Skin epidermis (tissue), 12 donors: Measurements from ENCODE around the gene ETS2.
"Not testable (repeated sequence)": the region's sequence is repeated elsewhere in the genome, so short reads cannot be mapped to it uniquely, and the experiment has no call there.

ENCODE experiments used
- H3K27ac ChIP-seq, 21 experiments: fragments of 200-600 bp; sonication (generic) in 11 of 21; one replicate each; pipeline ENCODE4 v1.5.0; 2020; ENCODE audit warnings: mild to moderate bottlenecking in 3 of 21, inconsistent platforms in 2 of 21, moderate library complexity in 2 of 21
- H3K4me3 ChIP-seq, 7 experiments: fragments of 200-600 bp; sonication (generic) in 2 of 7; one replicate each; pipeline ENCODE4 v1.5.0; 2020; ENCODE audit warnings: inconsistent platforms in 2 of 7, mild to moderate bottlenecking in 2 of 7, moderate library complexity in 1 of 7

Gene ETS2

DNA sequence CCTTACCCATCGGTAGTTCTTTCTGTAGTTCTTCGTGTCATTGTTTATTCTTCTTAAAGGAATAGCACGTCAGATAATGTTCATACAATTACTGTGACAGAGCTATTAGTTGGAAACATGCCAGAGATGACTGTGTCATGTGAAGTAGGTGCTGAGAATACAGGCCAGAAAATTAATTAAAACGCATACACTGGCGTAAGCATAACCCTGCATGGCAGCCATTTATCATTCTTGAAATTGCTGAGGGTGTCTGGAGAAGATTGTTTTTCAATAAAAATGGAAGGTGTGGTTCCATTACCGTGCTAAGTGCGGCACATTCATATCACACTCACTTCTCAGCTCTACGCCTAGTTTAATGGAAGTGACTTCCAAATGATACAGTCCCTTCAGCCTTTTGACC lies 7.8 kb downstream of the ETS2 start:
- no peak overlapping the region for H3K4me3 ChIP-seq
- peak overlapping the region in 2 of 21 experiments; percentile 65 to 84 for H3K27ac ChIP-seq

DNA sequence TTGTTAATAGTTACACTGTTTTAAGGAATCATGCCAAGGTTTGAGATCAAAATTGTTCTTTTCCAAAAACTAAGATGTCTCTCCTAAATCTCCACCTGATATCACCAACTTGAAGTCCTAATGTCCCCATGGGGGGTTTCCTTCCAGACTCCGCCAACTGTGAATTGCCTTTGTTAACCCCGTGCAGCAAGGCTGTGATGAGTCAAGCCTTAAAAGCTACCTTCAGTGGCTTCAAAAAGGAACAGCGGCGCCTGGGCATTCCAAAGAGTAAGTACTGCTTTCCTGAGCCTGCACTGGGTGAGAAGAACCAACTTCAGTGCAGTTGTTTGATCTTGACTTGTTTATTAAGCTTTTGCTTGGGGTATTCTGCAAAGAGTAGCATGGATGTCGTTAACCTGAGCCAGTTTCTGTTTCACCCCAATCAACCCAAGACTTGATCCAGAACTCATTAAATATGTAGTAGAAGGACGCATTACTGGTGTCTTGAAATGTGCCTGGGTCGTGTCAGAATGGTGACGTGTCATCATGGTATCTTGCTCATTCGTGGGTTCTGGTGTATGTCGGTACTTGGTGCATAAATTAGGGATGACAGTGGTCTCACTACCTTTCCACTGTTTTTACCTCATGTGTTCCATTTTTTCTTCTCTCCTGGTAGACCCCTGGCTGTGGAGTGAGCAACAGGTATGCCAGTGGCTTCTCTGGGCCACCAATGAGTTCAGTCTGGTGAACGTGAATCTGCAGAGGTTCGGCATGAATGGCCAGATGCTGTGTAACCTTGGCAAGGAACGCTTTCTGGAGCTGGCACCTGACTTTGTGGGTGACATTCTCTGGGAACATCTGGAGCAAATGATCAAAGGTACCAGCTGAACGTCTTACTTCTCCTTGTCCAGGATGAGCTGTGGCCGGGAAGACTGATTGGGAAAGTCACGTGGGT lies 8.7 kb downstream of the ETS2 start:
- Histone ChIP-seq H3K4me3 (no peak overlapping the region), H3K27ac (peak overlapping the region in 1 of 21 experiments; percentile 23)

DNA sequence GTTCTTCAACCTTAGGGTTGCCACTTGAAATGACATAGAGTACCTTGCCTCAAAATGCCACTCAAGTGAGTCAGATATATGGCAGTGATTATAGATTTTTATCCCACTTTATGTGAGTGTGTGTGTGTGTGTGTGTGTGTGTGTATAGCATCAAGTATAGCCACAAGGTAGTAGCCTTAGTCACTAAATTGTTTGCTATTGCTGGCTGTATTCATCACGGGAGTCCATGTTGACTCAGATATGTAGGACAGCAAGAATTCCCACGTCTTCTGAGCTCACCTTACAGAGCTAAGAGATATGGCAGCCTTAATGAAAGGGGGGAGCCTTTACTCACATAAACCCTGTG lies 9.3 kb downstream of the ETS2 start:
- H3K4me3 ChIP-seq: no peak overlapping the region
- peak overlapping the region in 2 of 21 experiments; percentile 23 to 30 for H3K27ac ChIP-seq

DNA sequence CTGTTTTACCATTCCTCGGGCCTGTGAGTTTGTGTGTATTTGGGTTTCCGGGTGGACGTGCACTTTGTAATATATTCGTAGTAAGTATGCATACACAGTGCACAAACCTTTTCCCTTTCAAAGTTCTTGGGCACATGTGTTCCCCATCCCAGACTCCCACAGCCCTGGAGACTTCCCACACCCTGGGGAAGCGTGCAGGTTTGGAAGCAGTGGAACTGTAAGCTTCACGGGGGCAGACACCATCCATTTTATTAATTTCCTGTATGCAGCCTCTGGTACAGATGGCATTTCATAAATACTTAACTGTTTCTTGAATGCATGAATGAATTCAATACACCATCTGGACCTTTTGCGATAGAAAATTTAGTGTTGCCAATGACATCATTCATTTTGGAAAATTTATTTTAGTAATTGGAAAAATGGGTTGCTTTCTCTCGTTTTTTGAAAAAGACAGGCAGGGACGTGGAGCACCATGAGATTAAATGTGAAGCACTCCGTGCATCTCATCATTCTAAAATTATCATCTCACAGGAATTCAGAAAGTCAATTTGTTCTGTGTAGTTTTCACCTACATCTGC lies 10.8 kb downstream of the ETS2 start:
- H3K27ac ChIP-seq: peak overlapping the region in 2 of 21 experiments; percentile 4
- no peak overlapping the region for H3K4me3 ChIP-seq

DNA sequence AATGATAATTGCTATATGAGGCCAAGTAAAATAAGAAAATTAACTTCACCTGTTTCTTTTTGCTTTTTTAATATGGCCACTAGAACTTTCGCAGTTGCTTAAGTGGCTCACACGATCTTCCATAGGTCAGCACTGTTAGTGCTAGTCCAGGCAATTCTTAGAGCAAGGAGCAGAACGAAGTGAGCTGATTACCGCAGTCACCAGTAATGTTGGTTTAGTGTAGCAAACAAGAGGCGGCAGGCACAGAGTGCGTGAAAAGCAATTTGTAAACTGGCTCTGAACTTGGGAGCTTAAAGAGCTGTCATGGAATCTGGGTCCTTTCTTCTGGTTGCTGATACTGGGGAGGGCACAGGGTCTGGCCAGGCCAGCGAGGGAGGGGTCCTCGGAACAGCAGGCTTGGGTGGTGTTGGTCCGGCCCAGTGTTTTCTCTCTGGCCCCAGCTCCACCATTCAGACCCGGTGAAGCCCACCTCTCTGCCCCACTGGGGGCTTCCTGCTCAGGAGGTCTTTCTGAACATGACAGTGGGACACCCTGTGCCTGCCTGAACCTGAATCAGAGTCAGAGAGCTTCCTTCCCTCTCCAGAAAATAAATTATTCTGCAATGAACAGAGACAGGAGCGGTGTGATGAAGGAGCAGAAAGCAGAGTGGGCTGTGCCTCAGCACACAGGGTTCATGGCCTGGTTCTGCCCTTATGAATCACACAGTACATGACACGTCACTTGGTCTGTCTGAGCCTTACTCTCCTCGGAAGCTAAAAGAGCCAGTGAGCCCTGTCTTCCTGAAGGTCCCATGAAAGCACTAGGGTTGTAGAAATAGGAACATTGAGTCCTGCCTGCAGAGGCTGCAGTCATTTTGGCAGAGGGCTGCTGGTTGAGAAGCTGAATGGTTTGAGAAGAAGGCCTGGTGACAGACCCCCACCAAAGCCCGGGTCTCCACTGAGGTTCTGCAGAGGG lies 11.9 kb downstream of the ETS2 start:
- H3K4me3 ChIP-seq: no peak overlapping the region
- H3K27ac ChIP-seq: peak overlapping the region in 12 of 21 experiments; percentile 4 to 74 (median 30)

DNA sequence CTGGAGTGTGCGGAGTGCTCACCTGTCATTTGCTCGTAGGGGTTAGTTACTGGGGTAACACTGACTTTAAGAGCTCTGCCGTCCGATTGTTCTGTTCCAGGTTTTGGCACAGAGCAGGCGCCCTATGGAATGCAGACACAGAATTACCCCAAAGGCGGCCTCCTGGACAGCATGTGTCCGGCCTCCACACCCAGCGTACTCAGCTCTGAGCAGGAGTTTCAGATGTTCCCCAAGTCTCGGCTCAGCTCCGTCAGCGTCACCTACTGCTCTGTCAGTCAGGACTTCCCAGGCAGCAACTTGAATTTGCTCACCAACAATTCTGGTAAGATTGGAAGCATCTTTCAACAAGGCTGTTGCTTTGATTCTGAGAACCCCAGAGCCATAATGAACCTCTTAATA lies 12.6 kb downstream of the ETS2 start:
- Histone ChIP-seq H3K4me3 (no peak overlapping the region), H3K27ac (peak overlapping the region in 8 of 21 experiments; percentile 12 to 74 (median 42))

DNA sequence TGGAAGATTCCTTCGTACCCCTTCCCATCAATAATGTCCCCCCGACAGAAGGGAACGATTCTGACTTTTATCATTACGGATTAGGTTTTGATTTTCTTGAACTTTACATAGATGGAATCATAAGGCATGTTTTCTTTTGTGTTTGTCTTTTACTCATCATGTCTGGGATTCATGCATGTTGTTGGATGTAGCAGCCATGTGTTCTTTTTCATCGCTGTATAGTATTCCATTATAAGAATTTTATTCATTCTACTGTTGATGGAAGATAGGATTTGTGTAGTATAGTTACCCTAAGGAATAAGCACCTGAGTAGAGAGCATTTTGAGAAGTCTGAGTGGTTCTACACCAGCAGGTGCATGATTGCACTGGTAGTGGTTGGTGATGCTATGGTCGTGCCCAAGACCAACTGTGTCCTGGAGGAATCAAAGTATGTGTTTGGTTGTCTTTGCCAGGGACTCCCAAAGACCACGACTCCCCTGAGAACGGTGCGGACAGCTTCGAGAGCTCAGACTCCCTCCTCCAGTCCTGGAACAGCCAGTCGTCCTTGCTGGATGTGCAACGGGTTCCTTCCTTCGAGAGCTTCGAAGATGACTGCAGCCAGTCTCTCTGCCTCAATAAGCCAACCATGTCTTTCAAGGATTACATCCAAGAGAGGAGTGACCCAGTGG lies 13.5 kb downstream of the ETS2 start:
- H3K4me3 ChIP-seq: no peak overlapping the region
- peak overlapping the region in 8 of 21 experiments; percentile 28 to 68 (median 44) for H3K27ac ChIP-seq

DNA sequence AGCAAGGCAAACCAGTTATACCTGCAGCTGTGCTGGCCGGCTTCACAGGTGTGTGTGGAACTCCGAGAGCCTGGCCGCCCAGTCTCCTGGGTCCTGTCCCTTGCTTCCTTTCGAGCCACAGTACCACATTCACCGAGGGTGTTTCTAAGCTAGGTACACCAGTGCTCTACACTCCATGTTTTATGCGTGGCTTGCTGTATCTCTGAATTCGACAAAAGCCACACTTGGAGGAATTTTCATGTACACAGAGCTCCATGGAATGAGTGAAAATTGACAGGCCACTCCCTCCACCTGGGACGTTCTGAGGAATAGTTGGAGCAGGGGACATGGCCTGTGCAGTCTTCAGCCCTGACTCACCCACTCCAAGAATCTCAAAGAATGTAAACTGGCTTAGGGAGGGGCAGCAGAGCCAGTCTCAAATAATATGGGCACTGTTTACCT lies 14.0 kb downstream of the ETS2 start:
- peak overlapping the region in 15 of 21 experiments; percentile 1 to 66 (median 37) for H3K27ac ChIP-seq
- H3K4me3 ChIP-seq: no peak overlapping the region

DNA sequence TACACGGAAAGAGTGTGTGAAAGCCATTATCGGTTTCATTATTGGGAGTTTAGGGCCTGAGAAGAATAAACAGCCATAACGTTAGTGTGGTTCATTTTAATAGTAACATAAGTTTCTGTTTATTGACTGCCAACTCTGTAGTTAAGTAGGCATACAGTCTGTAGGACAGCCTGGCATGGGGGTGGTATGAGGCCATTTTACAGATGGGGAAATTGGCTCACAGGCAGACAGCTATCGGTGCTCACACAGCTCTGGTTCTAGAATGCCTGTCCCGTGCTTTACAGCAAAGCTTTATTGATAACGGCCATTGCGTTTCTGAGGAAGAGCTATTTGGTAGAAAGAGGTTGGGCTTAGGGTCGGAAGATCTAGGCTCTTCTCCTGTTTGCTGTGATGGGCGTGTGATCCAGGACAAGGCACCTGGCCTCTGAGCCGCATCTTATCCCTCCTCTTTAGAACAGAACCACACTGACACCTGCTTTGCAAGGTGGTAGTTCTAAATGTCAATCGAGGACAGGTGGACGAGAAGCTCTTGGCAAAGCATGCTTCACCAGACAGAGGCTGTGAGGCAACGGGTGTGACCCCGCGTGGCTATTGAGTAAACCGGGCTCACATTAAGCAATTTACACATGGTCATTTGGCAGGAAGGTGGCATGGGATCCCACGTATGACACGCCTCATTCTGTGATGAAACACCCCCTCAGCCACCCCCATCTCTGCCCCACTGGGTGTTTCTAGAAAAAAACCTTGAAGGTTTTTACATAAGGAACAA lies 14.9 kb downstream of the ETS2 start:
- no peak overlapping the region for H3K4me3 ChIP-seq
- peak overlapping the region in 15 of 21 experiments; percentile 1 to 66 (median 45) for H3K27ac ChIP-seq

DNA sequence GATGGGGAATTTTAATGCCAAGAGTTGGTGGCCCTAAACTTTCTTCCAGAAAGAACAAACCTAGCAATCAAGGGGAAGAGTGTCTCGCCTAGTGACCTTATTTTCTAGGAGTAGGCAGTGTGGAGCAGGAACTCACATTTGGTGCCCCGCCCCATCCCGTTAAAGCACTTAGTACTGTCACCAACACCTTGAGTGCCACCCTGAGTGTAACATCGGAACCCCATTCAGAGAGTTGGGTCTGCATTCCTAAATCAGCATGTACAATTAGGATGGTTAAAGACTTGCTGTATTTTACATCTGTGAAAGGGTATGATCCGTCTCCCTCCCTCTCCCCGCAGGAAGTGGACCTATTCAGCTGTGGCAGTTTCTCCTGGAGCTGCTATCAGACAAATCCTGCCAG lies 15.5 kb downstream of the ETS2 start:
- H3K27ac ChIP-seq: peak overlapping the region in 6 of 21 experiments; percentile 9 to 66 (median 45)
- H3K4me3 ChIP-seq: no peak overlapping the region

DNA sequence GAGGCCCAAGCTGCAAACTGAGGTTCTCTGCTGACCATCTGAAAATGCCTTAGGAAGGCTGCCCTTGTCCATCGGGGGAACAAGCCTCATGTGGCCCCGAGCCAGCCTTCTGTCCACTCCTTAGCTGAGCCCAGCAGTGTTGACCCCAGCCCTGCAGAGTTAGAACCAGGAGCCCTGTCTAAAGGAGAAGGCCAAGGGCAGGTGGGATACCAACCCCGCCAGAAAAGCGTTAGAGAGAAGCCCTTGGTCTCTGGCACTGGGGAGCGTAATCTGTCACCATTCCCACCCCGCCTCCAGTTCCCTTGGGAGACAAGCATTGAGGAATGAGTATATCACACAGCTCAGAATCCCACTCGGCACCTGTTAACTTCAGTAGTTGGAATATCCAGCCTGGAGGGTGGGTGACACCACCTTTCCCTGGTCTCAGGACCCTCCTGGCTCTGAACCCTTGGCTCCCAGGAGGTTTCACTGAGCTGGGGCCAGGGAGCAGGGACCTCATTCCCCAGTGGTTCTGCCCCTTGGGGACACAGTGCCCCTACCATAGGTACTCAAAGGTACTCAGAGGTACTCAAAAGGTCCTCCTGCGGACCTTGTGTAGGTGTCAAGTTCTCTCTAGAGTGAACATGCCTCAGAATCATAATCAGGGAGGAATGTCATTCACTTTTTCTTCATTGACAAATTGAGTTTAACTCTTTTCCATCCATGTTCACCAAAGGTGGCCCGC lies 16.4 kb downstream of the ETS2 start:
- peak overlapping the region in 4 of 21 experiments; percentile 6 to 59 (median 17) for H3K27ac ChIP-seq

DNA sequence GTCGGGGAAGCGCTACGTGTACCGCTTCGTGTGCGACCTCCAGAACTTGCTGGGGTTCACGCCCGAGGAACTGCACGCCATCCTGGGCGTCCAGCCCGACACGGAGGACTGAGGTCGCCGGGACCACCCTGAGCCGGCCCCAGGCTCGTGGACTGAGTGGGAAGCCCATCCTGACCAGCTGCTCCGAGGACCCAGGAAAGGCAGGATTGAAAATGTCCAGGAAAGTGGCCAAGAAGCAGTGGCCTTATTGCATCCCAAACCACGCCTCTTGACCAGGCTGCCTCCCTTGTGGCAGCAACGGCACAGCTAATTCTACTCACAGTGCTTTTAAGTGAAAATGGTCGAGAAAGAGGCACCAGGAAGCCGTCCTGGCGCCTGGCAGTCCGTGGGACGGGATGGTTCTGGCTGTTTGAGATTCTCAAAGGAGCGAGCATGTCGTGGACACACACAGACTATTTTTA lies 17.1 kb downstream of the ETS2 start:
- H3K27ac ChIP-seq: peak overlapping the region in 2 of 21 experiments; percentile 12 to 25

More for the DNA sequence above, 16.4 kb downstream of the ETS2 start:
- no peak overlapping the region for H3K4me3 ChIP-seq

DNA sequence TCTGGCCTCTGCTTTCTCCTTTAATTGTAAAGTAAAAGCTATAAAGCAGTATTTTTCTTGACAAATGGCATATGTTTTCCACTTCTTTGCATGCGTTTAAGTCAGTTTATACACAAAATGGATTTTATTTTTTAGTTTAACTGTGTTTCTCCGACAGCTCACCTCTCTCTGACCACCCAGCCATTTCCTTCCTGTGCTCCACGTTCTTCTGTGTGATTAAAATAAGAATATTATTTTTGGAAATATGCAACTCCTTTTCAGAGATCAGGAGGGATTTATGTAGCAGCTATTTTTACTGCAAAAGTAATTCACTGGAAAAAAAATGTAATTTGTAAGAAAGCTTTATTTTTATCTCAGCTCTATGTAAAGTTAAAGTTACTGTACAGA lies 18.0 kb downstream of the ETS2 start:
- Histone ChIP-seq H3K27ac (peak overlapping the region in 5 of 21 experiments; percentile 31 to 56 (median 34)), H3K4me3 (no peak overlapping the region)

More for the DNA sequence above, 17.1 kb downstream of the ETS2 start:
- no peak overlapping the region for H3K4me3 ChIP-seq

DNA sequence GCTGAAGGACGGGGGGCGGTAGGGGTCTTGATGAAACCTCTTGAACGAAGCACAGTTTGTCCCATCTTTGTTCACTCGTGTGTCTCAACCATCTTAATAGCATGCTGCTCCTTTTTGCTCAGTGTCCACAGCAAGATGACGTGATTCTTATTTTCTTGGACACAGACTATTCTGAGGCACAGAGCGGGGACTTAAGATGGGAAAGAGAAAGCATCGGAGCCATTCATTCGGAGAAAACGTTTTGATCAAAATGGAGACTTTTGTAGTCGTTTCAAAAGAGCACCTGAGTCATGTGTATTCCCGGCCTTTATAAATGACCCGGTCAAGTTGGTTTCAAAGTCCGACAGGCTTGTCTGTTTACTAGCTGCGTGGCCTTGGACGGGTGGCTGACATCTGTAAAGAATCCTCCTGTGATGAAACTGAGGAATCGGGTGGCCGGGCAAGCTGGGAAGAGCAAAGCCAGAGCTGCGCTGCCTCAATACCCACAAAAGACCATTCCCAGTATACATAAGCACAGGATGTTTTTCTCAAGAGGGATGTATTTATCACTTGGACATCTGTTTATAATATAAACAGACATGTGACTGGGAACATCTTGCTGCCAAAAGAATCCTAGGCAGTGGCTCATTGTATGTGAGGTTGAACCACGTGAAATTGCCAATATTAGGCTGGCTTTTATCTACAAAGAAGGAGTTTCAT lies 18.5 kb downstream of the ETS2 start:
- Histone ChIP-seq H3K4me3 (no peak overlapping the region), H3K27ac (peak overlapping the region in 8 of 21 experiments; percentile 8 to 50 (median 32))

DNA sequence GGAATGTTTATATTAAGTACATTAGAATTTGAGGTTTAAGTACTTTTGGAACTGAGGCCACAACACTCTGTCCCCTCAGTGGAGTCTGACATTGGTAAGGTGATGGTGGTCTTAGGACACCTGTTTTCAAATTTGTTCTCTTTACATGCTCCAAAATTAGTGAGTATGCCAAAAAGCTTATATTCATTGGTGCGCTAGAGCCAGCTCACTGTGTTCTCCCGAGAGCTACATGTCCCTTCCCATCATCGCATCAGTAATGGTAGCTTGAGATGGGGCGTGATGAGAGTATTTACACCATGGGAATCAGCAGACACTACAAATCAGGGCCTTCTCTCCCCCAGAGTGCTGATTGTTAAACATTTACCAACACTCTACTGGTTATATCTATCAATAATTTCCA lies 19.5 kb downstream of the ETS2 start:
- H3K27ac ChIP-seq: peak overlapping the region in 3 of 21 experiments; percentile 13 to 50 (median 17)

DNA sequence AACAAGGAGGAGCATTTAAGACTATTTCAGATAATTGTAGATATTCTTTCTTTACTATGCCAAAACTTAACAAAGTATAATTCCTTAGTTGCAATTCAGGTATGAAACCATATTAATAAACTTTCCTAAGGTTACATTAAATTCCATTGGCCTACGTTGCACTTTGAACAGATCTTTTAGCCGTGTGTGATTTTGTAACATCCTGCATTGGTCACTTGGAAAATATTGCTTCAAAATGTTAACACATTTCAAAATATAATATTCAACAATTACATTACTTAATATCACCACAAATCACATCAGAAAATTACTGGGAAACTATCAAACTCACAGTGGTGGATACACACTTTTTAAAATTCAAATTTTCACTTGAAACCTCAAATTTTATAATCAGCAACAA lies 20.2 kb downstream of the ETS2 start:
- H3K27ac ChIP-seq: no peak overlapping the region
- no peak overlapping the region for H3K4me3 ChIP-seq

More for the DNA sequence above, 19.5 kb downstream of the ETS2 start:
- H3K4me3 ChIP-seq: no peak overlapping the region

DNA sequence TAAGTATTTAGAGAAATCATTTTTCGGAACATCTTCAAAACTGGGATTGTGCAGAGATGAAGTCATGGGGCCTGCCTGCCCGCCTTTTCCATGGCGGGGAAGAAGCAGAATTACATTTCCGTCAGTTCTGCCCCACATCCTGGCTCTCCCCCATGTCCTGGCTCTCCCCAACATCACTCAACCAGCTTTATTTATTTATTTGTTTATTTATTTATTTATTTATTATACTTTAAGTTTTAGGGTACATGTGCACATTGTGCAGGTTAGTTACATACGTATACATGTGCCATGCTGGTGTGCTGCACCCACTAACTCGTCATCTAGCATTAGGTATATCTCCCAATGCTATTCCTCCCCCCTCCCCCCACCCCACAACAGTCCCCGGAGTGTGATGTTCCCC lies 22.4 kb downstream of the ETS2 start:
- not testable (repeated sequence) for H3K4me3 ChIP-seq, H3K27ac ChIP-seq
